SK-N-MC (cell line): ENCODE results near the gene KRT76.

Experiments
- EZH2 ChIP-seq: fragments of 200-600 bp; sonication (generic); IDR thresholded peaks from one replicate; pipeline ENCODE4 v1.6.1; 2017; ENCODE audit warnings: antibody characterized with exemption
- POLR2AphosphoS5 ChIP-seq: IDR thresholded peaks from 2 replicates; pipeline ENCODE4 v1.6.1; 2012; ENCODE audit warnings: mild to moderate bottlenecking, low read depth, low read length, borderline replicate concordance

- TF ChIP-seq EZH2 (no peak), POLR2AphosphoS5 (no peak)
These were observed 20.4 kb upstream of the KRT76 start for GRCh38 chr12:52797529-52797894.
